ENCODE data around the gene TAX1BP1.

DNA sequence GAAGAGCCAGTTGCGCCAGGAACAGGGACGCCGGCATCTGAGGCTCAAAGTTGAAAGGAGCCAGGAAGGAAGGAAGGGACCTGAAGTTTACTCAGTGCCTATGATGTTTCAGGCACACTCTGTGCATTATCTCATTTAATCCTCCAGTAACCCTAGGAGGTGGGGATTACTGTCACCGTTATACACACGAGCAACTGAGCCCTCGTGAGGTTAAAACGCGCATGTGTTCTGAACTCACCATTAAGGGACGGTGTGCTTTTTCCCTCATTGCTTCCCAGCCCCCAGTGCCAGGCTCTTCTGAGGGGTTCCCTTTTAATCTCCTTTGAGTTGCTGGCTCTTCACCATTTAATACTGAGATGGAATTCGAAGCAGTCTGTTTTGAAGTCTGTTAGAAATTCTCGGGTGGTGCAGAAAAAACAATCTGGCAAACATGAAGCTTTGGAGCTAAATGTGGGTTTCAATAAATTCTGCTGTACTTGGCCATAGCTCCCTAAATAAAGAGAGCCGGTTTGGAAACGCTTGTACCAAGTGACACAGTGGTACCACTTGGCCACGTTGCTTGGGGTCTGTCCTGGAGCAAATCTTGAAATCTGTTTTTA lies 102.2 kb downstream of the TAX1BP1 start:
- TF ChIP-seq, protein P1, sequence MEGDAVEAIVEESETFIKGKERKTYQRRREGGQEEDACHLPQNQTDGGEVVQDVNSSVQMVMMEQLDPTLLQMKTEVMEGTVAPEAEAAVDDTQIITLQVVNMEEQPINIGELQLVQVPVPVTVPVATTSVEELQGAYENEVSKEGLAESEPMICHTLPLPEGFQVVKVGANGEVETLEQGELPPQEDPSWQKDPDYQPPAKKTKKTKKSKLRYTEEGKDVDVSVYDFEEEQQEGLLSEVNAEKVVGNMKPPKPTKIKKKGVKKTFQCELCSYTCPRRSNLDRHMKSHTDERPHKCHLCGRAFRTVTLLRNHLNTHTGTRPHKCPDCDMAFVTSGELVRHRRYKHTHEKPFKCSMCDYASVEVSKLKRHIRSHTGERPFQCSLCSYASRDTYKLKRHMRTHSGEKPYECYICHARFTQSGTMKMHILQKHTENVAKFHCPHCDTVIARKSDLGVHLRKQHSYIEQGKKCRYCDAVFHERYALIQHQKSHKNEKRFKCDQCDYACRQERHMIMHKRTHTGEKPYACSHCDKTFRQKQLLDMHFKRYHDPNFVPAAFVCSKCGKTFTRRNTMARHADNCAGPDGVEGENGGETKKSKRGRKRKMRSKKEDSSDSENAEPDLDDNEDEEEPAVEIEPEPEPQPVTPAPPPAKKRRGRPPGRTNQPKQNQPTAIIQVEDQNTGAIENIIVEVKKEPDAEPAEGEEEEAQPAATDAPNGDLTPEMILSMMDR (conservative IDR thresholded peaks at IDR 0.05 in 1 of 2, IDR thresholded peaks at IDR 0.05 in 1 of 2; ENCODE audit: extremely low read depth in 1 of 2, insufficient read depth in 1 of 2, low read depth in 1 of 2, low read length in 2 of 2), result no peak
- TF ChIP-seq EZH2 (IDR thresholded peaks at IDR 0.05; ENCODE audit: borderline replicate concordance, low read length), result no peak
